ENCODE data around the gene CENPM. TPM values are rescaled to one million over a fixed set of nuclear protein-coding genes. Genes with fewer than 3 reads are reported as not detected.
A peak's percentile ranks its signal among the peaks of the same experiment; 100 is the strongest.

Gene CENPM
- total RNA-seq, 1 experiment from 2014 or later, result 44.2 TPM

DNA sequence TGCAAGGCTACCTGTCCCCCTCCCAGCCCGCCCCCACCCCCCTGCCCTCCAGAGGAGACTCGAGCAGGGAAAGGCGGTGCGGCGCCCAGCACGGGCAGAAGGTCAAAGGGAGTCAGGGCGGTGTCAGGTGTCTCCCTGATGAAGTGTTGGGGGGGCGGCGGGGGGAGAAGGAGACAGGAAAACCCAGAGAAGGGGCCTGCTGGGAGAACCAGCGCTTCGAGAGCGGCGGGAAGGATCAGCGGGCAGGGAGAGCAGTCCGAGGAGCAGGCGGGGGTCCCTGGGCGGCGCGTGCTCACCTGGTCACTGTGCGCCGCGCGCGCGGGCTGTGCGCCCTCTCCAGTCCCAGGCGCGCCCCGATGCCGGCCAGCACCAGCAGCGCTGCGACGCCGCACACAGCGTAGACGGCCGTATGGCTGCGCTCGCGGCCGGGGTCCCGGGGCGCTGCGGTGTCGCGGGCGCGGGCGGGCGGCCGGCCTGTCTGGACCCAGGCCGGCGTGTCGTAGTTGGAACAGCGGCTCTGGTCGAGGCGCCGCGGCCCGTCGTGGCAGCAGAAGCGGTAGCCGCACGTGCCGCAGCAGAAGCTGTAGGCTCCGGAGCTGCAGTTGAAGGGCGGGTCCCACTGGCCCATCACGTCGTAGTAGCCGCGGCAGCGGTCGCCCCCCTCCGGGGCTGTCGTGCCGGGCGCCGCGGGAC is 33.0 kb downstream of the CENPM start:
- no peak for DNase-seq (ENCODE audit: low read depth)

DNA sequence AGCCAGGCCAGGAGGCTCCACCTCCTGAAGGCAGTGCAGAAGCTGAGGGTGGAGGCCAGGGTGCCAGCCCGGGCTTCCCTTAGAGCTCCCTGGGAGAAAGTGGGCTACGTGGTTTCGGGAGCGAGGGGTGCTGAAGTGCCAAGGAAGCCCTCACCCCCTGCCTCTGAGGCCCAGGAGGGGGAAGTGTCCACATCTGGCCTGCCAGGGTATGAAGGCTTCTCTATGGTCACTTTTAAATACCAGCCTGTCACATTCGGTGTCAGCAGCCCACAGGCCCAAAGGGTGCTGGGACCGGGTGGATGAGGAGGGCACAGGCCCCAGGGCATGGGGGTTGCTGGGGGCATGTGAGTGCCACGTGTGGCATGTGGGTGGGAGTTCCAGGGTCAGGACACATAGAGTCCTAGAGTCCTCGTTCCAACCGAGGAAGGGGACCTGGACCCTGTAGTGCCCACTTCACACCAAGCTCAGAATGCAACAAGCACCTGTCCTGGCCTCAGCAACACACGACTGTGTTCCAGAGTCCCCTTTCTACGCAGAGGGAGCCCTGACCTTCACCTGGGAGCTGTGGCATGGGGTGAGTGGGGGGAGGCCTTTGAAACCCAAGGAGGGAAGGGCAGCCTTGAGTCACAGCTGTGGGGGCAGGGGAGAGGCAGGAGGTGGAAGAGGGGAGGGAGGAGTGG is 33.8 kb downstream of the CENPM start:
- DNase-seq (ENCODE audit: low read depth), result no peak

DNA sequence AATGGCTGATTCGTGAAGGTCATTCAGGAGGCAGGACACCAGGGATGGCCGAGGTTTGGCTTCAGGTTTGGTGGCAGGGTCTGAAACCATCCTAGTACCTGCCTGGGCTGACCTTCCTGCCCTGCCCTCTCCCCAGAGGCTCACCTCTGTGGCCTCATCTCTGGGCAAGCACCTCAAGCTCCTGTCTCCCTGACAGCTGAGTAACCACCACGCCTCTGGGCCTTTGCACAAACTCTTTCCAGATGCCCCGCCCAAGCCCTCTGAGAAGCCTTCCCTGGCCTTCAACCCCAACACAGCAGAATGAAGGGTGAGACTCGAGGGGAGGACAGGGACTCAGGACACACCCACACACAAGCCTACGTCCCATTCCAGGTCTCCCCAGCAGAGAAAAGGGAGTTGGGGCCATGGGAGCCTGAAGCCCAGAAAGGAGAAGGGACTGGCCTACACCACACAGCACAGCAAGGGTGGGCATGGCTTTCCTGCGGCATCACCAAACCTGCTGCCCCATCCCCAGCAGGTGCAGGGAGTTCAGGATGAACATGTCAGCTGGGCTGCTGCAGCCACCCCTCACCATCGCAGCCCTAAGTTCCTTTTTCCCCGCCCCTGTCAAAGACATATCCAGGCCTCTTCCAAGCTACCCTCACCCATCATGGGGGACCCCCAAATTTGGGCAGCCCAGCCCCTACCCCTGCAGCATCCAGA is 34.5 kb downstream of the CENPM start:
- DNase-seq (ENCODE audit: low read depth), result no peak

DNA sequence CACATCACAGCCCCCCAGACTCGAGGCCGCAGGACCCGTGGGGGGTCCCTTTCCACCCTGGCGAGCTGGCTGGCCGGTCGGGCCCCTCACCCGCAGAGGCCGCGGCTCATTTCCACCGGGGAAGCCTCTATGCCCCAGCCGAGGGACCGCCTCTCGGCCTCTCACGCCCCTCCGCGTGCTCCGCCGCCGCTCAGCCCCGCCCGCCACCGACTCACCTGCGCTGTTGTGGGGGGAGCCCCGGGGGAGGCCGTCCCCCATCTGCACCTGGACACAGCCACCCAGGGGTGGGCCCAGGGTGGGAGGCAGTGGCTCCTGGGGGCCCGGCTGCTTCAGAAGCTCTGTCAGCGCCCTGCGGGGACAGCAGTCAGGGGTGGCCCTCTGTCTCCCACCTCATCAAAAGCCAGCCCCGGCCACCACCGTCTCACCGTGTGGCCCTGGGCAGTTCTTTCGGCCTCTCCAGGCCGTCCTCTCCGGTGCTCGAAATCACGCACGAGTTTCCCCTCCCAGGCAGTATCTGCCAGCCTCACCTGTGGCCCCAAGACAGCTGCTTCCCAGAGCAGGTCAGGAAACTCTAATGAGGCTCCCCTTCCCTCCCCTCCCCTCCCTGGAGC is 35.8 kb downstream of the CENPM start:
- DNase-seq (ENCODE audit: low read depth), result no peak

DNA sequence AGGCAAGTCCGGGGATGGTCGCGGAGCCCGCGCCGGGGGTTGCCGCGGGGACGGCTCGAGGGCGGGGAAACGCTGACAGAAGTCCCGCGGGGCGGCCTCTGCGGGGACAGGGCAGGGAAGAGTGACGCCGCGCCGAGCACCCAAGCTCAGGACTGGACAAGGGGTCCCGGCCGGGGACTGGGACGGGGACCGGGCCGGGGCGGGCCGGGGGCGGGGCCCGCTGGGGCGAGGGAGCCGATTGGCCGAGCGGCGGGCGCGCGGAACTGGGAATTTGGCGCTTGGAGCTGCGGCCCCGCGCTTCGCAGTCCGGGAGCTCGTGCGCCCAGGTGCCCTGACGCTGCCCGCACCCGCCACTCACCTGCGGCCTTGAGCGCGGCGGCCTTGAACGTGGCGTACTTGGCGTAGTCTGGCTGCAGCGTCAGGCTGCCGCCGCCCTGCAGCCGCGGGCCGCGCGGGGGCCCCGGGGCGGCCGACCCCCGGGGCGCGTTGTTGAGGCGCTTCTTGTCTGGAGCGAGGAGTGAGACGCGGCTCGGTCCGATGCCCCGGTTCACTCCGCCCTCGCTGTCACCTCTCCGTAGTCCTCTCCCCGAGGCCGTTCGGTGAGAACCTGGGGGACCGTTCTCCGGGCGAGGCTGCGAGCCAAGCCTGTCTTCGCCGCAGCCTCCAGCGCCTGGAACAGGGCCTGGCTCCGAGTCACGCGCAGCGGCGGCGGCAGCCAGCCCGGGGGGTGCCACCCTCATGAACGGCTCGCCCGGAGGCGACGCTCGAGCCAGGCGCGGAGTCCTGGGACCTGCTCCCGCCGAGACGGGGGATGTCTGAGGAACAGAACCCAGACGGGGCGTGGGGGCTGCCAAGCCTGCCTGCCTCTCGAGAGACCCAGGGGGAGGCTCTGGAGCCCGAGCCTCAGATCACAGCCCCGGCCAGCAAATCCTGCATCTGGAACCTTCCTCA is 36.6 kb downstream of the CENPM start:
- peak; percentile 47 for DNase-seq (ENCODE audit: low read depth)

DNA sequence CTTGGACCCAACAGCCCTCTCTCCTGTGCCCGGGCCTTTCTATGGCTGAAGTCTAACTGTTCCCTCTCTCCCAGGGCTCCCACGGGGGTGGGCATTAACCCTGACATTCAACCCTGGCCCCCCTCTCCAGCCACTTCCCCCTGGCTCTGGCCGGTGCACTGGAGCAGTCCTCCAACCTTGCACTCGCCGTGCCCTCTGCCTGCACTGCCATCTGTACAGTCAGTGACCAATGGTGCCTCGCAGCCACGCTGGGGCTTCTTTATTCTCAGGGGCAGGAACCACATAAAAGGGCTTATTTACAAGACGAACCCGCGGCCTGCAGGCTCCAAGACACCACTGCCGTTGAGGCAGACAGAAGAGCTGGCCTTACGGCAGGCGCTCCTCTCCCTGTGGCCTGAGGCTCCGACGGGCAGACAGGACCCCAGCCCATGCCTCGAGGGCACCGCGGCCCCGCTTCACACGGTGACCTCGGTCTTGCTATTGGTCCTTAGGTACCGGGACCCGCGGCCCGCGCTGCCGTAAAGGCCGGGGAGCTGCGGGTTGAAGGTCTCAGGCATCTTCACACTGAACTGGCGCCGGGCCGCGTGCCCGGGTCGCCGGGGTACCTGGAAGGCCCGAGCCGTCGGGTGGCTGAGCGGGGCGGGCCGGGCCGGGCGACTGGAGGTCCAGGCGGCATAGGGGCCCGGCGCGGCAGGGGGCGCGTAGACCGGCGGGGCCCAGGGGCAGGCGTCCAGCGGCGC is 37.5 kb downstream of the CENPM start:
- no peak for DNase-seq (ENCODE audit: low read depth)

DNA sequence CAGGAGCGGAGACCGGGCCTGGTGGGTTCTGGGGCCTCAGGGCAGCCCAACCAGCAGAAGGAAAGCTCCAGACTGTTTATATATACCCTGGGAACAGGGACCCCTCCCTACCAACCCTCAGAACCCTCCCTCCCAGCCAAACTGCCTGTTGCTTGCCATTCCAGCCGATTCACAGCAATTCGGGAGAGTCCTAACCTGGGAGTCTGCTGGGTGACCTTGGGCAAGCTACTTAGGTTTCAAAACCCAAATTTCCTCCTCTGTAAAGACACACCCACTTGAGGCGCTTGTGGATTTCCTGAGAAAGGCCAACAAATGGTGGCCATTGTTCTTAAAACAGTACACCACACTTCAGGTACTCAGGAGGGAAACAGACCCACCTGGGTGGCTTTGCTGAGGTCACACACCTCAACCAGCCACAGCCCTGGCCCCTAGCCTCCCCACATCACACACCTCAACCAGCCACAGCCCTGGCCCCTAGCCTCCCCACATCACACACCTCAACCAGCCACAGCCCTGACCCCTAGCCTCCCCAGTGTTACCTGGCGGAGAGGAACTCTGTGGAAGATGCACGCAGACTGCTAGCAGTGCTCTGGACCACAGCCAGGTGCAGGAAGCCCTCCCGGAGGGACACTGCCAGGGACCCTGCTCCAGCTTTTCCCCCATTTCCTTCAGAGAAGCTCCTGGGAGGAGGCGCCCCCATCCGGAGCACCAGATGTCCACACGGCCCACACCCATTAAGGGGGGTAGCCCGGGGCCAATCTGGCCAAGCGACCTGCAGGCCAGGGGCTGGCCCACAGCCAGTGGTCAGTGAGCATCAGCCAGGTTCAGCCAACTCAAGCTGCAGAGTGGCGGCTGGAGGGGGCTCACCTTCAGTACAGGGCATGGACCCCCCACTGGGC is 38.3 kb downstream of the CENPM start:
- no peak for DNase-seq (ENCODE audit: low read depth)

DNA sequence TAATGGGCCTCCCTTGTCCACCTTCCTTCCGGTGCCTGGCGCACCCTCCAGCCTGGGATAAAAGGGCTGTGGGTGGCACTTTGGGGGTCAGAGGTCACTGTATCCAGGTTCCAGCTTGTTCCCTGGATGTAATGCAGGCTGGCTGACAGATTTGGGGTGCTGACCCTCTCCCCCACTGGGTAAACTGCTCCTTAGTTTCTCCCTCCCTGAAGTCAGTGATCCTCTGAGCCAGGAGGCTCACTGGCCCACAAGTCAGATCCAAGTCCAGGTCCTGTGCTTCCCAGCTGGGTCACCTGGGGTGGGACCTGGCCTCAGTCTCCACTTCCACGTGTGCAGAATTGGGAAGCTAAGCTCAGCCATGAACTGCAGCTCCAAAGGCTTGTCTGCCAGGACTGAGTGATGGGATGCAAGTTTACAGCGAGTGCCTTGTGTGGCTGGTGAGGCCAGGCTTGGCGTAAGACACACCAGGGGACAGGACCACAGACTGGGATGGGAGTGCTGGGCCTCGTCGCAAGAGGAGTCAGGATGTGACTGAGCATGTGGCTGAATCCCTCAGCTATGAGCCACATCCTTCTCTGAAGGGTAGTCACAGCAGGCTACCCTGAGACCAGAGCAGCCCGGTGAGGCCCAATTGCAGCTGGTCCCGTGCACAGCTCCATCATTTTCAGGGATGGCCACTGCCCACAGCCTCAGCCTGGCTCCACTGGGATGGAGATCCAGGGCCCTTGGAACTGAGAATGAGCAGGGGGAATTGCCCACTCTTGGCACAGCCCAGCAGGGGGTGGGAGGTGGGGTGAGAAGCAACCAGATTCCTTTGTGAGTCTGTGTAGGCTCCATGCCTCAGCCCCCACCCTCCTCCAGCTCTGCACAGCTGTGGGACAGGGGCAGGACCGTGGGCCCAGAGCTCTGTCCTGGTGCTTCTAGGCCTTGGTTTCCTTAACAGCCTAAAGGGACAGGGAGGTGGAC is 39.2 kb downstream of the CENPM start:
- peak; percentile 42 for DNase-seq (ENCODE audit: low read depth)

DNA sequence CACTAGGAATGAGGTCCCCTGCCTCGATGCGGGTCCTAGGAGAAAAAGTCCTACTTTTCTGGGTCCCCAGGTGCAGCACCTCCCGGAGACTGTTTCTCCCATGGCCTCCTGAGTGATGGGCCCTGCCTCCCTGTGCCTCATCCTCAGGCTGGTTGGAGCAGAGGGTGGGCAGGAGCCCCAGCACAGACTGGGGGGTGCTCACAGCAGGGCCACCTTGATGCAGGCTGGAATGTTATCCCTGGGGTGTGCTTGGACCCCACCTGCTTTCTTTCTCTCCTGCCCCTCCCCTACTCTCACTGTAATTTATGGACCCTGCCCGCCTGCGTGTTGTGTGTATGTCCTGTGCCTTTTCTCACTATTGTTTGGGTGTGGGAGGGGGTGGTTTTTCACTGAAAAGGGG is 40.1 kb downstream of the CENPM start:
- DNase-seq (ENCODE audit: low read depth), result no peak

DNA sequence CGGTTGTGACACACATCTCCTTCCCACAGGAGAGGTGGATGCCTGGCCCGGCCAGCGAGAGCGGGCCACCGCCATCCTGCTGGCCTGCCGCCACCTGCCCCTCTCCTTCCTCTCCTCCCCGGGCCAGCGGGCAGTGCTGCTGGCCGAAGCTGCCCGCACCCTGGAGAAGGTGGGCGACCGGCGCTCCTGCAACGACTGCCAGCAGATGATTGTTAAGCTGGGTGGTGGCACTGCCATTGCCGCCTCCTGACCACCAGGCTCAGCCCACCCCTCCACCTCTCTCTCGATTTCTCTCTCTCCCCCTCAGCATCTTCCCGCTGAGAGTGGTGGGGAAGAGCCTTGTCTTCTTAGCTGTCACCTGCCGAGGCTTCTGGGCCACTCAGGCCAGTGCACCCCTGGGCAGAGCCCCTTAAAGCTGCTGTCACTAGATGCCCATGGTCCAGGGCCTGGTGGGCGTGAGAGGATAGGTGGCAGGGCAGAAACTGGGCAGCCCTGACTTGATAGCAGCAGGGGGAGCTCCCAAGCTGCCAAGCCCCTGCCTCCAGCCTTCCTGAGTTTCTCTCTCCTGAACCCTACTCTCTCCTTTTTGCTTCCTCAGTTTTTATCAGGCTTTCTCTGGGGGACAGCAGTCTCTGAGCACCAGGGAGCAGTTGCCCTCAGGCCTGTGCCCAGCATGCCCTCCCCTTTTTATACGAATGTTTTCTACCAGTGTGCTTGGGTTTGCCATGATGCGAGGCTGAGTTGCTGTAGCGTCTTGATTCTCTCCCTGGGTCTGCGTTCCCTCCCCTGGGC is 41.3 kb downstream of the CENPM start:
- DNase-seq (ENCODE audit: low read depth), result no peak

DNA sequence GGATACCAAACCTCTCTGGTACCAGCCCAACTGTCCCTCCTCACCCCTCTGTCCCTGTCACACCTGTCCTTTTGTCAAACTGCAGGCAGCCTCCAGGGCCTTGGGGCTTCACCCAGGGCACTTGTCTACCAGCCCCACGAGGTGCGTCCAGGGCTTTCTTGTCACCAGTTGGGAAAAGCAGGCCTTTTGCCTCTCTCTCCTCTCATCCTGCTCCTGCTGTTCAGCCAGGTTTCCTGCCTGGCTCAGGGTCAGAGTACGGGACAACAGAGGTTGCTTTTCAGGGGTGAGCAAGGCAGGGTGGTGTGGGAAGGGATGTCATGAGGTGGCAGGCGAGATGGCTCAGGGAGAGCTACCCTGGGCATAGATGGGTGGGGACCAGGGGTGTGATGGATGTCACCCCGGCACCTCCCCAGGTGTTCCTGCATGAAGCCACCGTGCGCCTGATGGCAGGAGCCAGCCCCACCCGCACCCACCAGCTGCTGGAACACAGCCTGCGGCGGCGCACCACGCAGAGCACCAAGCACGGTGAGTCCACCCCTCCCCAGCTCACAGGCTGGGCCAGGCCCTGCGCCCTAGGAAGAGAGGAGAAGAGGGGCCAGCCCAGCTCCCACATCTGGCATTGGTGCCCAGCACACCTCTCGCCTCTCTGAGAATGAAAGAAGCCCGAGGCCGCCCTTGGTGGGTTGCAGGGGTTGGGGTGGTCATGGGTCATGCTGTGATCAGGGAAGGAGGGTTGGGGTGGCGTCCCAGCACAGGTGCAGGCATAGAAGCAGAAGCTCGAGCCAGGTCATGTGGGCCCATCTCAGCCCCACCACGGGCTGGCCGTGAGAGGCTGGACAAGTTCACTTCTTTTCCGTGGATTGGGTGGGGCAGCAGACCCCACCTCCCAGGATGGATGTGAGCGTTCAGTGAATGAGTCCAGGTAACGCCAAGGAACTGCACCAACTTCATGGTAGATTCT is 42.2 kb downstream of the CENPM start:
- DNase-seq (ENCODE audit: low read depth), result no peak

DNA sequence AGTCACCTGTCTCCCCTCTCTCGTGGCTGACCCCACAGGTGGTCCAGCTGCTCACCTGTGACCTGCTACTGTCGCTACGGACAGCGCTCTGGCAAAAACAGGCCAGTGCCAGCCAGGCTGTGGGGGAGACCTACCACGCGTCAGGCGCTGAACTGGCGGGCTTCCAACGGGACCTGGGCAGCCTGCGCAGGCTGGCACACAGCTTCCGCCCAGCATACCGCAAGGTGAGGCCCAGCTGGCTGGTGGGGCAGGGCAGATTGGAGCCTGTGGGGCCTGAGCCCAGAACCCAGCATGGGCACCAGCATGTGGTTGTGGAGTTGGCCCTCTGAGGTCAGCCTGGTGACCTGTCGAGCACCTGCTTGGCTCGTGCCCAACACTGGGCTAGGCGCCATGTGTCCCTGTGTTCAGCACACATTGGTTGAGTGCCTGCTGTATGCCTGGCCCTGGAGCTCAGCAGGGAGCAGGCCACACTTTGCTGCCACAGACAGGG is 44.0 kb downstream of the CENPM start:
- DNase-seq (ENCODE audit: low read depth), result no peak

DNA sequence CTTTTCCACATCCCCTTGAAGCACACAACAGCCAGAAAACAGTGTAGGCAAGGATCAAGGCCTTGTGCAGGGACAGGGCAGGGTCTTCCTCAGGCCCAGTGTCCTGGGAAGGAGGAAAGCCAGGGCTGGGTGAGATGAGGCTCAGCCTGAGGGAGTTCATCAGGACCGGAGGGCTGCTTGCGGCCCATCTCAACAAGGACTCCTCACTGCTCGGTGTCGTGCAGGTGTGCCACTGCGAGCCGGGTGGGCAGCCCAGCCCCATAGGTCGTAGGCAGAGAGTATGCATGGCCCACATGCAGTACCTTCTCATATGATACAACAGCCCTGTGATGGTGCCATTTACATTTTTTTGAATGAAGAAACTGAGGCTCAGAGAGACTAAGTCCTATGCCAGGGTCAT is 44.9 kb downstream of the CENPM start:
- DNase-seq (ENCODE audit: low read depth), result no peak

DNA sequence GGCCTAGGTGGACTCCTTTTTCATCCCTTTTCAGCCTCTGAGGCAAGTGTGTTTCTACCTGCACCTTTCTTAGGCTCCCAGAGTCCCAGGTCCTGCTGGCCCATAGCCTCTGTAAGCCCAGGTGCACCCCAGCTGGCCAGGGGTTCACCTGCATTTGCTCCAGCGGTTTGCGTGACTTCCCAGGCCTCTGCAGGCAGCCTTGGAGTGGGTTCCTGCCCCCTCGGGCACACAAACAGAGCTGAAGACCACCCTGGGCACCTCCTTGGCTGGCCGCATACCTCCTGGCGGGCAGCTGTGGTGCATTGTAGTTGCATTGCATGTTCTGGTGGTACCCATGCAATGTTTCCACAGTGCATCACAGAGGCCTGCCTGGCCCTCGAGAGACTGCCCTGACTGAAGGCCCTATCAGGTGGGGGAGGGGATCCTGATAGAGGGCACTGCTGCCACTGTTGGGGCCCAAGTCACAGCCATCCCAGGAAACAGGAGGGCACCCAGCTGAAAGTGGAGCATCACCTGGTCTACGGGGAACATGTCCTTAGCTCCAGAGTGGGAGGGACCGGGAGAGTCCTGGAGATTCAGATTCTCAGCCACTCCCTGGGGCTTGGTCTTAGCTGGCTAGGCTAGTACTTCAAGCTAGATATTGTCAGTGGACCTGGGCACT is 46.2 kb downstream of the CENPM start:
- DNase-seq (ENCODE audit: low read depth), result no peak

DNA sequence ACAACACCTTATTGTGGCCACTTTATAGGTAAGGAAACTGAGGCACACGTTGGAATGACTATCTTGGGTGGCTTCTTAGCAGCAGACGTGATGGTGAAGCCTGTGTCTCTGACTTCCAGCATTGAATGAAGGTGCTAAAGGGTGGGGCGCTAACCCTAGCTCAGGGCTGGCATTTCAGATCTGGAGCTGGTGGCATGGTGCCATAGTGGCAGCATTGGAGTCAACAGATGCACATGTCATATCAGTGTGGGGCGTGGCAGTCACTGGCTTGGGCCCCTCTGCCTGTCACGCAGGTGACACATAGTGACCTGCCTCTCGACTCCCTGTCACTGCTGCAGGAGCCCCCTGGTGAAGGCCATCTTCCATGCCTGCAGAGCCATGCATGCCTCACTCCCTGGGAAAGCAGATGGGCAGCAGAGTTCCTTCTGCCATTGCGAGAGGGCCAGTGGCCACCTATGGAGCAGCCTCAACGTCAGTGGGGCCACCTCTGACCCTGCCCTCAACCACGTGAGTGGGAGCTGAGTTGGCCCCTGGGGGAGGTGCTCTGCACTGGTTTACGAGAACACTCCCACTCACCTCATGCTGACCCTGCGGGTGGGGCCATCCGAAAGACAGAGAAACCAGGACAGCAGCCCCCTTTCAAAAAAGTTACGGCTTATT is 46.8 kb downstream of the CENPM start:
- no peak for DNase-seq (ENCODE audit: low read depth)

Measured in Daoy (cell line).